ENCODE results near the gene CCDC57.

DNA sequence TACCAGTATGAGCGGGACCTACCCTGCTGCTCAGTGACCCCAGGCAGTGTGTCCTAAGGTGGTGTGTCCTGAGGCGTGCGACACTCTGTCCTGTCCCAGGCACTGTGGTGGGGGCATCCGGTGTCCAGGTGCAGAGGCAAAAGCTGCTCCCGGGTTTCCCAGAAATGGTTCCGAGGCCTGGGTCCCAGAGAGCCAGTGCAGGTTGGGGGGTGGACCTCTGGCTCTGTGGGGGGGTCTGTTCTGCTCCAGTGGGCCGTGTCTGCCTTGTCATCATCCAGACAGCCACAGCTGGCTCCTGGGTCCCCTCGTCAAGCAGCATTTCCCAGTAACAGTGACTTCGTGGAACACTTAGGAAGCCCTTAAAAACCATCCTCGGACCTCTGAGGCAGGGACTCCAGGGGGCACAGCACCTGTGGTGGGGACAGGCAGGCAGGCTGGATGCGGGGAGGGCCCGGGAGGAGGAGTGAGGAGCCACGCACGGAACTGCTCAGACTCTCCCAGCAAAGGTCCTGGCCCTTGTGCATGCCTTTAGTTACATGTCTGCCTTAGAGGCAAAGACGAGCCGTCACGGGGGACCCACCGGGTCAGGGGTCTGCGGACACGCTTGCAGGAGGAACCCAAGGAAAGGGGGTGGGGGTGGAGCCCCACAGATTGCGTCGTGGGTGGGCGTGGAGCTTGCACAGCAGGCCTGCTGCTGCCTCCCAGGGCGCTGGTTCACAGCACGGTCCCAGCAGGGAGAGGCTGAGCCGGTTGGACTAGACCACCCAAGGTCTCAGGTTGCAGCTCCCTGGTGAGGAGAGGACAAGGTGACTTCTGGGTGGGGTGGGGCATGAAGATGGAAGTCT is 21.8 kb upstream of the CCDC57 start:
- TF ChIP-seq, protein P1, sequence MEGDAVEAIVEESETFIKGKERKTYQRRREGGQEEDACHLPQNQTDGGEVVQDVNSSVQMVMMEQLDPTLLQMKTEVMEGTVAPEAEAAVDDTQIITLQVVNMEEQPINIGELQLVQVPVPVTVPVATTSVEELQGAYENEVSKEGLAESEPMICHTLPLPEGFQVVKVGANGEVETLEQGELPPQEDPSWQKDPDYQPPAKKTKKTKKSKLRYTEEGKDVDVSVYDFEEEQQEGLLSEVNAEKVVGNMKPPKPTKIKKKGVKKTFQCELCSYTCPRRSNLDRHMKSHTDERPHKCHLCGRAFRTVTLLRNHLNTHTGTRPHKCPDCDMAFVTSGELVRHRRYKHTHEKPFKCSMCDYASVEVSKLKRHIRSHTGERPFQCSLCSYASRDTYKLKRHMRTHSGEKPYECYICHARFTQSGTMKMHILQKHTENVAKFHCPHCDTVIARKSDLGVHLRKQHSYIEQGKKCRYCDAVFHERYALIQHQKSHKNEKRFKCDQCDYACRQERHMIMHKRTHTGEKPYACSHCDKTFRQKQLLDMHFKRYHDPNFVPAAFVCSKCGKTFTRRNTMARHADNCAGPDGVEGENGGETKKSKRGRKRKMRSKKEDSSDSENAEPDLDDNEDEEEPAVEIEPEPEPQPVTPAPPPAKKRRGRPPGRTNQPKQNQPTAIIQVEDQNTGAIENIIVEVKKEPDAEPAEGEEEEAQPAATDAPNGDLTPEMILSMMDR (IDR thresholded peaks at IDR 0.05; ENCODE audit: low read depth, low read length, missing input control): no peak
- TF ChIP-seq HNF4G (IDR thresholded peaks at IDR 0.05) (no peak), GABPA (IDR thresholded peaks at IDR 0.05 in 1 of 2, conservative IDR thresholded peaks at IDR 0.05 in 1 of 2) (no peak), RAD21 (IDR thresholded peaks at IDR 0.05) (no peak), EGR1 (IDR thresholded peaks at IDR 0.05; ENCODE audit: low read depth in 2 of 2) (no peak), HNF4A (conservative IDR thresholded peaks at IDR 0.05) (no peak)
- TF ChIP-seq, protein P2, sequence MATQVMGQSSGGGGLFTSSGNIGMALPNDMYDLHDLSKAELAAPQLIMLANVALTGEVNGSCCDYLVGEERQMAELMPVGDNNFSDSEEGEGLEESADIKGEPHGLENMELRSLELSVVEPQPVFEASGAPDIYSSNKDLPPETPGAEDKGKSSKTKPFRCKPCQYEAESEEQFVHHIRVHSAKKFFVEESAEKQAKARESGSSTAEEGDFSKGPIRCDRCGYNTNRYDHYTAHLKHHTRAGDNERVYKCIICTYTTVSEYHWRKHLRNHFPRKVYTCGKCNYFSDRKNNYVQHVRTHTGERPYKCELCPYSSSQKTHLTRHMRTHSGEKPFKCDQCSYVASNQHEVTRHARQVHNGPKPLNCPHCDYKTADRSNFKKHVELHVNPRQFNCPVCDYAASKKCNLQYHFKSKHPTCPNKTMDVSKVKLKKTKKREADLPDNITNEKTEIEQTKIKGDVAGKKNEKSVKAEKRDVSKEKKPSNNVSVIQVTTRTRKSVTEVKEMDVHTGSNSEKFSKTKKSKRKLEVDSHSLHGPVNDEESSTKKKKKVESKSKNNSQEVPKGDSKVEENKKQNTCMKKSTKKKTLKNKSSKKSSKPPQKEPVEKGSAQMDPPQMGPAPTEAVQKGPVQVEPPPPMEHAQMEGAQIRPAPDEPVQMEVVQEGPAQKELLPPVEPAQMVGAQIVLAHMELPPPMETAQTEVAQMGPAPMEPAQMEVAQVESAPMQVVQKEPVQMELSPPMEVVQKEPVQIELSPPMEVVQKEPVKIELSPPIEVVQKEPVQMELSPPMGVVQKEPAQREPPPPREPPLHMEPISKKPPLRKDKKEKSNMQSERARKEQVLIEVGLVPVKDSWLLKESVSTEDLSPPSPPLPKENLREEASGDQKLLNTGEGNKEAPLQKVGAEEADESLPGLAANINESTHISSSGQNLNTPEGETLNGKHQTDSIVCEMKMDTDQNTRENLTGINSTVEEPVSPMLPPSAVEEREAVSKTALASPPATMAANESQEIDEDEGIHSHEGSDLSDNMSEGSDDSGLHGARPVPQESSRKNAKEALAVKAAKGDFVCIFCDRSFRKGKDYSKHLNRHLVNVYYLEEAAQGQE (IDR thresholded peaks at IDR 0.05): no peak
- TF ChIP-seq, protein P3, sequence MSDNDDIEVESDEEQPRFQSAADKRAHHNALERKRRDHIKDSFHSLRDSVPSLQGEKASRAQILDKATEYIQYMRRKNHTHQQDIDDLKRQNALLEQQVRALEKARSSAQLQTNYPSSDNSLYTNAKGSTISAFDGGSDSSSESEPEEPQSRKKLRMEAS (IDR thresholded peaks at IDR 0.05): no peak

Measured in liver (tissue), 3 donors.